ENCODE measurements around the gene PHLDA1.

DNA sequence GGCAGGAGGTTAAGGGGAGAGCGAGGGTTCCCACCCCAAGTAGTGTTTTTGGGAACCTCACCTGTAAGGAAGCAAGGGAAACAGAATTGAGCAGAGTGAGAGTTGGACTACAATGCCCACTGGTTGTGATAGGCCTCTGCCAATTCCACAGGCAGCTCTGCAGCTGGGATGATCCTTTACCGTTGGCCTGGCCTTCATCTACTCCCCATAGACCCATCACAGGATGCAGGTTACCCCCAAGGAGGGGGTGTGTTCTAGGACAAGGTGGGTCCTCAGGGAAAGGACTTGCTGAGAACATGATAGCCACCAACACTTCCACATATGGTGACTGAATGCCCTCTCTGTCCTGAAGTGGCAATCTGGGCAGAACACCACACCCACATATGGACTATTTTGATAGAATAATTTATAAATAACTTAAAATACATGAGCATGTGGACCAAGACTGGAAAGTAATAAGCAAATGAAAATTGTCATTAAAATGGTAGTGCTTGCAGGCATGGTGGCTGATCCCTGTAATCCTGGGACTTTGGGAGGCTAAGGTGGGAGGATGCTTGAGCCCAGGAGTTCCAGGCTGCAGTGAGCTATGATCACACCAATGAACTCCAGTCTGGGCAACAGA lies 8.4 kb downstream of the PHLDA1 start:
- TF ChIP-seq, protein P1, sequence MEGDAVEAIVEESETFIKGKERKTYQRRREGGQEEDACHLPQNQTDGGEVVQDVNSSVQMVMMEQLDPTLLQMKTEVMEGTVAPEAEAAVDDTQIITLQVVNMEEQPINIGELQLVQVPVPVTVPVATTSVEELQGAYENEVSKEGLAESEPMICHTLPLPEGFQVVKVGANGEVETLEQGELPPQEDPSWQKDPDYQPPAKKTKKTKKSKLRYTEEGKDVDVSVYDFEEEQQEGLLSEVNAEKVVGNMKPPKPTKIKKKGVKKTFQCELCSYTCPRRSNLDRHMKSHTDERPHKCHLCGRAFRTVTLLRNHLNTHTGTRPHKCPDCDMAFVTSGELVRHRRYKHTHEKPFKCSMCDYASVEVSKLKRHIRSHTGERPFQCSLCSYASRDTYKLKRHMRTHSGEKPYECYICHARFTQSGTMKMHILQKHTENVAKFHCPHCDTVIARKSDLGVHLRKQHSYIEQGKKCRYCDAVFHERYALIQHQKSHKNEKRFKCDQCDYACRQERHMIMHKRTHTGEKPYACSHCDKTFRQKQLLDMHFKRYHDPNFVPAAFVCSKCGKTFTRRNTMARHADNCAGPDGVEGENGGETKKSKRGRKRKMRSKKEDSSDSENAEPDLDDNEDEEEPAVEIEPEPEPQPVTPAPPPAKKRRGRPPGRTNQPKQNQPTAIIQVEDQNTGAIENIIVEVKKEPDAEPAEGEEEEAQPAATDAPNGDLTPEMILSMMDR (IDR thresholded peaks at IDR 0.05) = no peak
- TF ChIP-seq EZH2 (IDR thresholded peaks at IDR 0.05; ENCODE audit: borderline replicate concordance, insufficient read depth, low read depth, low read length, poor library complexity, severe bottlenecking) = no peak
